GM19240 (cell line): ENCODE results near the gene GARNL3.

Experiments used
- DNase-seq: peaks from one replicate; pipeline ENCODE4 v3.0.0; 2011; ENCODE audit warnings: low spot score; ENCODE audit not compliant: insufficient read length

GARNL3 gene

DNA sequence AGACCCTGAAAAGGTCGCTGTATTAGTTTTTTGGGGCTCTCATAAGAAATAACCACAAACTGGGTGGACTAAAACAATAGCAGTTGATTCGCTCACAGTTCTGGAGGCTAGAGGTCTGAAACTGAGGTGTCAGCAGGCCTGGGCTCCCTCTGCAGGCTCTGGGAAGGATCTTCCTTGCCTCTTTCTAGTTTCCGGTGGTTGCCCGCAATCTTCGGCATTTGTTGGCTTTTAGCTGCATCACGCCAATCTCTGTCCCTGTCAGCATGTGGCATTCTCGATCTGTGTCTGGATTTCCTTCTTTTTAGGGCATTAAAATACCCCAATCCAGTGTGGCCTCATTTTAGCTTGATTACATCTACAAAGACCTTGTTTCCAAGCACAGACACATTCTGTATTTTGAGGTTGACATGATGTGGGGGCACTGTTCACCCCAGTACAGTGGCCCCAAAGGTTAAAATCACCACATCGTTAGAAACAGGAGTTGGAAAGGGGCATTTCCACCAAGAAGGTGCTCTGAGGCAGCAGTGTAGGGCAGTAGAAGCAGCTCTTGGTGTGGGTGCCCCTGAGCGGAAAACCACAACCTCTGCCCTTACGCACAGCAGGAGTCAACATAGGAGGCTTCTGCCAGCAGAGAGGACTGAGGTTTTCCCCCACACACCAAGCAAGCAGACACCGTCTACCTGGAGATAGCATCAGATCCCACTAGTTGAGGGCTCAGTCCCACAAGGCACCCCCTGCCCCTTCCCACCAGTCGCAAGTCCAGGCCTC, 173.1 kb downstream of the GARNL3 start:
- no peak for DNase-seq

DNA sequence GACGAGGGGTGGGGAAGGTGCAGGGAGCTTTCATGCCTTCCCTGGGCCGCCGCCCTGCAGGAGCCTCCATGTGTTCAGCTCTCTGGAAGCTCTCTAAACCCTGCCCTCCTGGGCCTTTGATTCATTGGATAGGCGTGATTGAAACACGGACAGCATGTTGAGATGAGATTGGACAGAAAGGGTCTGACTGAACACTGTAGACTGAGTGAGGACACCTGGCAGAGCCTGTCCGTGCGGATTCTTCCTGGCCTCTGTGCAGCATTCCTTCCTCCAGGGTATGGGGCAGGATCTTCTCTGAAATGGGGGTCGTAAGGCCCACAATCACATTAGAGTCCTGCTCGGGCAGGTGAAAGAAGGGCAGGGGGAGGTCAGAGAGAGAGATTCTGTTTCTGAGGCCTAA, 173.8 kb downstream of the GARNL3 start:
- DNase-seq = no peak
